Measurements from ENCODE around the gene CCDC192.

GRCh38 chr5:127741412-127741811 lies 38.2 kb downstream of the CCDC192 start:
- no peak for TF ChIP-seq EZH2phosphoT487 (IDR thresholded peaks at IDR 0.05; ENCODE audit: low read depth)
- no peak for TF ChIP-seq CTCF (IDR thresholded peaks at IDR 0.05; ENCODE audit: low read depth, low read length)
